Smooth muscle cell (in vitro differentiated cells): Measurements from ENCODE around the gene CERKL. TPM values are rescaled to one million over a fixed set of nuclear protein-coding genes. Genes with fewer than 3 reads are reported as not detected.

Source experiments
- DNase-seq: peaks from one replicate; lab custom pipeline; 2025; ENCODE audit not compliant: unreplicated experiment; lab: John Stamatoyannopoulos, UW
- H2AFZ ChIP-seq: fragments of 200-600 bp; sonication (generic); 2 replicates; pipeline ENCODE4 v1.6.0; 2016; ENCODE audit warnings: antibody characterized with exemption, low read depth, mild to moderate bottlenecking
- H3F3A ChIP-seq: fragments of 200-600 bp; sonication (generic); 2 replicates; pipeline ENCODE4 v1.6.0; 2017; ENCODE audit warnings: antibody characterized with exemption, low read depth
- H3K27ac ChIP-seq: fragments of 200-600 bp; sonication (generic); 2 replicates; pipeline ENCODE4 v1.5.1; 2016; ENCODE audit warnings: low read depth, mild to moderate bottlenecking
- H3K27me3 ChIP-seq: fragments of 200-600 bp; sonication (generic); 2 replicates; pipeline ENCODE4 v1.6.1; 2016; ENCODE audit warnings: low read depth, mild to moderate bottlenecking
- H3K36me3 ChIP-seq: fragments of 200-600 bp; sonication (generic); 2 replicates; pipeline ENCODE4 v1.5.1; 2016; ENCODE audit warnings: low read depth
- H3K4me1 ChIP-seq: fragments of 200-600 bp; sonication (generic); 2 replicates; pipeline ENCODE4 v1.5.1; 2016; ENCODE audit warnings: low read depth
- H3K4me2 ChIP-seq: fragments of 200-600 bp; sonication (generic); 2 replicates; pipeline ENCODE4 v1.6.0; 2016; ENCODE audit warnings: mild to moderate bottlenecking
- H3K4me3 ChIP-seq: fragments of 200-600 bp; sonication (generic); 2 replicates; pipeline ENCODE4 v1.5.1; 2016; ENCODE audit warnings: mild to moderate bottlenecking
- H3K79me2 ChIP-seq: fragments of 200-600 bp; sonication (generic); 2 replicates; pipeline ENCODE4 v1.6.0; 2016; ENCODE audit warnings: low read depth, mild to moderate bottlenecking
- H3K9ac ChIP-seq: fragments of 200-600 bp; sonication (generic); 2 replicates; pipeline ENCODE4 v1.6.0; 2016; ENCODE audit warnings: low read depth
- H3K9me3 ChIP-seq: fragments of 200-600 bp; sonication (generic); replicated peaks from 2 replicates; pipeline ENCODE4 v1.5.1; 2016; ENCODE audit warnings: low read depth
- H4K20me1 ChIP-seq: fragments of 200-600 bp; sonication (generic); 2 replicates; pipeline ENCODE4 v1.6.0; 2016; ENCODE audit warnings: low read depth
- WGBS: methylation state at CpG from one replicate; pipeline ENCODE4 v1.1.7; 2016; ENCODE audit warnings: low lambda C conversion rate; 5-methylcytosine and 5-hydroxymethylcytosine counted together
- polyA plus RNA-seq: library from polyadenylated mRNA; unstranded; fragments of >200 nt; fragmentation: Nextera tagmentation; extraction: Ambion mirVana; gene quantifications from 2 replicates; pipeline ENCODE4 v1.2.1, GENCODE V29; 2016
- total RNA-seq: library from RNA; depleted of rRNA; stranded (reverse); fragments of >200 nt; gene quantifications from 2 replicates; pipeline ENCODE4 v1.2.3, GENCODE V29; 2014
- TF ChIP-seq, protein P1 (sequence below): fragments of 200-600 bp; sonication (generic); IDR thresholded peaks from 2 replicates; pipeline ENCODE4 v1.5.1; 2017; ENCODE audit warnings: borderline replicate concordance, mild to moderate bottlenecking, antibody characterized with exemption; ENCODE audit not compliant: insufficient read depth, poor library complexity, severe bottlenecking

The CERKL gene
- total and polyA plus RNA-seq, 2 experiments from 2014 or later: 1.4 TPM; not detected in 1

DNA sequence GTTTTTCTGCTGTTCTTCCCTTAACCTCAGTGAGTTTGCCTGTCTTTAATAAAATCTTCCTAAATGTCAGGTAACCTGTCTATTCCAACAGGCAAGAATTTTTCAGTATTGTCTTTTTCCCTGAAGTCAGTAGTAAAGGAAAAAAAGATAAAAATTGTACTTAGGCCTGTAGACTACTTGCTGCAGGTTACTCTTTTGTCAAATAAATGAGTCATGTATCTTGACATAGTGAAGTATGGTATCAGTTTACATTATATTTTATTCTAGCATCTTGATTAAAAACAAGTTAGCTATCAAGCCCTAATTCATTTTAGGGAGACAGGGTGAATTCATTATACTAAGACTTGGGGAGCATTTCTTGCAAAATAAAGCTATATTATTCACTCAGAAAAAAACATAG is 139.9 kb downstream of the CERKL start:
- H3K9ac ChIP-seq: no peak overlapping the region
- H2AFZ ChIP-seq: no peak overlapping the region
- H3F3A ChIP-seq: no peaks in the 10 kb centered on the region
- H3K27ac ChIP-seq: no peak overlapping the region
- H3K9me3 ChIP-seq: no peaks in the 10 kb centered on the region
- H3K4me2 ChIP-seq: no peak overlapping the region
- H3K4me1 ChIP-seq: no peaks in the 10 kb centered on the region
- no peaks in the 10 kb centered on the region for H4K20me1 ChIP-seq
- H3K27me3 ChIP-seq: no peaks in the 10 kb centered on the region
- H3K36me3 ChIP-seq: no peaks in the 10 kb centered on the region
- TF ChIP-seq, protein P1, sequence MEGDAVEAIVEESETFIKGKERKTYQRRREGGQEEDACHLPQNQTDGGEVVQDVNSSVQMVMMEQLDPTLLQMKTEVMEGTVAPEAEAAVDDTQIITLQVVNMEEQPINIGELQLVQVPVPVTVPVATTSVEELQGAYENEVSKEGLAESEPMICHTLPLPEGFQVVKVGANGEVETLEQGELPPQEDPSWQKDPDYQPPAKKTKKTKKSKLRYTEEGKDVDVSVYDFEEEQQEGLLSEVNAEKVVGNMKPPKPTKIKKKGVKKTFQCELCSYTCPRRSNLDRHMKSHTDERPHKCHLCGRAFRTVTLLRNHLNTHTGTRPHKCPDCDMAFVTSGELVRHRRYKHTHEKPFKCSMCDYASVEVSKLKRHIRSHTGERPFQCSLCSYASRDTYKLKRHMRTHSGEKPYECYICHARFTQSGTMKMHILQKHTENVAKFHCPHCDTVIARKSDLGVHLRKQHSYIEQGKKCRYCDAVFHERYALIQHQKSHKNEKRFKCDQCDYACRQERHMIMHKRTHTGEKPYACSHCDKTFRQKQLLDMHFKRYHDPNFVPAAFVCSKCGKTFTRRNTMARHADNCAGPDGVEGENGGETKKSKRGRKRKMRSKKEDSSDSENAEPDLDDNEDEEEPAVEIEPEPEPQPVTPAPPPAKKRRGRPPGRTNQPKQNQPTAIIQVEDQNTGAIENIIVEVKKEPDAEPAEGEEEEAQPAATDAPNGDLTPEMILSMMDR: no peak
- DNase-seq: no peak
- H3K4me3 ChIP-seq: no peak overlapping the region
- H3K79me2 ChIP-seq: no peaks in the 10 kb centered on the region

- TF ChIP-seq, protein P1: no peak
- Histone ChIP-seq H3K9ac (no peak overlapping the region), H3K27ac (no peak overlapping the region), H3K9me3 (no peaks in the 10 kb centered on the region), H3K79me2 (no peaks in the 10 kb centered on the region), H4K20me1 (no peaks in the 10 kb centered on the region), H3K27me3 (no peaks in the 10 kb centered on the region), H3K4me2 (no peak overlapping the region), H3K4me1 (no peaks in the 10 kb centered on the region), H2AFZ (no peak overlapping the region), H3K36me3 (no peaks in the 10 kb centered on the region), H3F3A (no peaks in the 10 kb centered on the region), H3K4me3 (no peak overlapping the region)
- 41% methylated on average over 3 of the region's 3 CpGs for WGBS
- DNase-seq: no peak
These were observed 141.2 kb downstream of the CERKL start for GRCh38 chr2:181515719-181516118.

GRCh38 chr2:181500201-181500600 is 156.7 kb downstream of the CERKL start:
- Histone ChIP-seq H2AFZ (no peak overlapping the region), H3K4me2 (no peak overlapping the region), H3K4me3 (no peak overlapping the region), H3K9me3 (no peaks in the 10 kb centered on the region), H4K20me1 (no peaks in the 10 kb centered on the region), H3K36me3 (peaks cover 3% of the 10 kb centered on the region), H3K79me2 (no peaks in the 10 kb centered on the region), H3K27me3 (no peaks in the 10 kb centered on the region), H3K27ac (no peak overlapping the region), H3K9ac (no peak overlapping the region), H3K4me1 (no peaks in the 10 kb centered on the region), H3F3A (no peaks in the 10 kb centered on the region)
- TF ChIP-seq, protein P1: no peak
- DNase-seq: no peak
- 90% methylated on average over 4 of the region's 4 CpGs for WGBS

GRCh38 chr2:181499231-181499630 is 157.7 kb downstream of the CERKL start:
- no peak for DNase-seq
- Histone ChIP-seq H3K4me3 (no peak overlapping the region), H2AFZ (no peak overlapping the region), H3K9ac (no peak overlapping the region), H4K20me1 (no peaks in the 10 kb centered on the region), H3K27ac (no peak overlapping the region), H3K79me2 (no peaks in the 10 kb centered on the region), H3K27me3 (no peaks in the 10 kb centered on the region), H3K4me2 (no peak overlapping the region), H3K4me1 (no peaks in the 10 kb centered on the region), H3F3A (no peaks in the 10 kb centered on the region), H3K9me3 (no peaks in the 10 kb centered on the region), H3K36me3 (peaks cover 3% of the 10 kb centered on the region)
- TF ChIP-seq, protein P1: no peak
- WGBS: 90% methylated on average over 4 of the region's 4 CpGs

Other genes starting within 250 kb of the CERKL start
- gene ITGA4, start 199.7 kb downstream of the CERKL start, total RNA-seq: 16.3 and 20.0 TPM in 2 replicates
- 5.4 and 7.1 TPM in 2 replicates for gene ITGA4, start 199.7 kb downstream of the CERKL start, polyA plus RNA-seq
- not detected in 2 replicates for gene NEUROD1, start 23.4 kb upstream of the CERKL start, total RNA-seq
- gene NEUROD1, start 23.4 kb upstream of the CERKL start, polyA plus RNA-seq: not detected in 2 replicates
- gene ITPRID2, start 234.6 kb upstream of the CERKL start, total RNA-seq: 261 and 556 TPM in 2 replicates
- gene ITPRID2, start 234.6 kb upstream of the CERKL start, polyA plus RNA-seq: 28.2 and 72.2 TPM in 2 replicates